Left lobe of liver (tissue), 2 donors: ENCODE results near the gene JAKMIP3. TPM values are rescaled to one million over a fixed set of nuclear protein-coding genes. Genes with fewer than 3 reads are reported as not detected.

Source experiments
- ATAC-seq: fragments of 200-7000 bp; cut with Tn5 transposase; one replicate; pipeline ENCODE4 v1.9.1; 2020; ENCODE audit warnings: mild to moderate bottlenecking, moderate library complexity
- DNase-seq: peaks from one replicate; pipeline ENCODE4 v3.0.0-alpha.2; 2020; ENCODE audit warnings: low spot score
- total RNA-seq: library from RNA; stranded (reverse); gene quantifications from one replicate; pipeline ENCODE4 v1.2.1, GENCODE V29; 2021
- donor health status: DM: no; HTN: no; CAD: no; lungs with moderate emphysema.
- donor health status: DM: no; HTN: yes; CAD: no.

Gene JAKMIP3
- 0.28 TPM for total RNA-seq

DNA sequence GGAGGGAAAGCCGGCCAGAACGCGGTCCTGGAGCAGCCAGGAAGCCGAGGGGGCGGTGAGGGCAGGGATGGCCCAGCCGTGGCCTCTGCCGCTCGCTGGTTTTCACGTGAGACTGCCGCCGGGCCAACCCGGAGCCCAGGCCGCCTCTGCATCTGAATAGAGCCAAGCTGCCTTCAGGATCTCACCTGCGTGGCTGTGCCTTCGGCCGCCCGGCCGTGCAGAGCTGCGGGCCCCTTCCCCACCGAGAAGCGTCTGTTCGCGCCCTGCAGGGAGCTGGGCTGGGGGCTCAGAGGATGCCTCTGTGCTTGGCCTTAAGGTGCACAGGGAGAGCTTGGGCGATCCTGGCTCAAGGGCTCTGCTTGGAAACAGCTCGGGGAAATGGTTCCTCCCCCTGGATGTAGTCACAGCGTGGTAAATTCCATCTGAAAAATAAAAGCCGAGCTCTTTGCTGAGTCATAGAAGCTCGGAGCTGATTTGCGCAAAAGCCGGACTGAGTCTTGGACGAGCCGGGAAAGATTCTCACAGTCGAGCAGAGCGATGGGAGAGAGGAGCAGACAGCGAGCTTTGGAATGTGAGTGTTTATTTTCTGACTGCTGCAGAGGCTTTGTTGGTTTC, at the start of gene JAKMIP3:
Gene JAKMIP3, plus strand, starts transcription at position 456 of the 615 bp plus-strand sequence. CDS start 38,863 bp downstream, outside the sequence.
- DNase-seq: peak; percentile 48
- peak; percentile 88 for ATAC-seq

DNA sequence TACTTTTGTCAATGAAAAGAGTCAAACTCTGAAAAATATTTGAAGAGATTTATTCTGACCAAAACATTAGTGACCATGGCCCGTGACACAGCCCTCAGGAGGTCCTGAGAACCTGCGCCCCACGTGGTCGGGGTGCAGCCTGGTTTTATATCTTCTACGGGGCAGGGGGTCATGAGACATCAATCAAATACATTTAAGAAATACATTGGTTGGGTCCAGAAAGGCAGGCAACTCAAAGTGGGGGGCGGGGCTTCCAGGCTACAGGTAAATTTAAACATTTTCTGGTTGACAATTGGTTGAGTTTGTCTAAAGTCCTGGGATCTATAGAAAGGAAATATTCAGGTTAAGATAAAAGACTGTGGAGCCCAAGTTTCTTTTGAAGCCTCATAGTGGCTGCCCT, 49.2 kb upstream of the JAKMIP3 start:
- DNase-seq (no peak), ATAC-seq (no peak)

DNA sequence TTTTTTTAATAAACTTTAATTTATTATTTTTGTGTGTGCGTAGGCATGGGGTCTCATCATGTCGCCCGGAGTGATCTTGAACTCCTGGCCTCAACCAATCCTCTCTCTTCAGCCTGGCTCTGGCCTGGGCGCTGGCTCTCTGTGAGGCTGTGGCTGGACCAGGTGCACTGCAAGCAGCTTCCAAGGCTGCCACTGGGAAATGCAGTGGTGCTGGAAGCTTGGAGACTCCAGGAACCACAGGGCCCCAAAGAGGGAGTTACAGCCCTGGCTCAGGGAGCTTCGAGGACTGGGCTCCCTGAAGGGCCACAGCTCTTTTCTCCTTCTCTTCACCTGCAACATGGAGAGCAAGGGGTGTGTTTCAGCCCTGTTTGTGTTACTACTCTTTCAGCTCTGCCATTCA, 47.3 kb upstream of the JAKMIP3 start:
- no peak for DNase-seq
- ATAC-seq: no peak

DNA sequence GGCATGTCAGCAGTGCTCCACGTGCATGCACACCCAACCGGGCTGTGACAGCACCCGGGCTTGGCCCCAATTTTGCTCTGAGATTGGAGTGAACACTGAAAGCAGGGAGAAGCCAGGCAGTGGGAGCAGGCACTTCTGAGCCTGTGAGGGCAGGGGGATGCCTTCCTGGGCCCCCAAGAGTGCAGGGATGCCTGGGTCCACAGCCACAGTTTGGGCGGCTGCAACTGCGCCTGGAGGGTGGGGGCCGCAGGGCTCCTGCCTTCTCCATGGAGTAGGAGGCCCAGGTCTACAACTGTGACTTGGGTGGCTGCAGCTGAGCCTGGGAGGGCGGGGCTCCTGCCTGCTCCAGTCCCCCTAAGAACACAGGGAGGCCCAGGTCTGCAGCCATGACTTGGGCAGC, 46.4 kb upstream of the JAKMIP3 start:
- ATAC-seq (no peak), DNase-seq (no peak)

DNA sequence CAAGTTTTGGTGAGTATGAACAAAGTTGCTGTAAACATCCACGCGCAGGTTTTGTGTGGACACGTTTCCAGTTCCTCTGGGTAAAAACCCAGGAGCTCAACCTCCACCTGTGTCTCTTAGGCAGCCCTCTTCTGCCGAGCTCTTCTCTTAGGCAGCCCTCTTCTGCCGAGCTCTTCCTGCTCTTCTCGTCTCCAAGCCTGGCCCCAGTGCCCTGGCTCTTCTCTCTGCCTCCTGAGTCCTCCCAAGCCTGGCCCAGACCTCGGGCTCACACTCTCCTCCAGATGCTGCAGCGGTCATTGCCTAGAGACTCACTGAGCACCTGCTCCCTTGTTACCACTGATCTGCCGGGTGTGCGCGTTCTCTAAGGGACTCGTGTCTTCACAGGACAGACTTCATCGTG, 45.3 kb upstream of the JAKMIP3 start:
- no peak for DNase-seq
- ATAC-seq: no peak

DNA sequence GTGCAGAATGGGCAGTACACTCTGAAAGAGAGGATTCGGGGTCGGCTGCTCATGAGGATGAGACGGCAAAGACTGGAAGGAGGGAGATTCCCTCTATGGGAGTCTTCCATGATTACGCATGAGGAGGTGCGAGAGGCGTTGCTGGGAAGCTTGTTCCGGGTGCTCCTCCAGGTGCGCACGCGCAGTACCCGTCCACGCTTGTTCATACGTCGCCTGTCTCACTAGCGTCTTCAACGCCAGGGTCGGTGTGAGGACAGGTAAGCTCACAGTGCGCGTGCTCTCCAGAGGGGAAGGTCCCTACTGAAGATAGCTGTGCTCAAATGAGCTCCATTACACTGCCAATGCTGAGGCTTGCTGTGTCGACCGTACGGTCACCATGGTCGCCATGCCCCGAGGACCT, 44.7 kb upstream of the JAKMIP3 start:
- ATAC-seq: no peak
- no peak for DNase-seq

DNA sequence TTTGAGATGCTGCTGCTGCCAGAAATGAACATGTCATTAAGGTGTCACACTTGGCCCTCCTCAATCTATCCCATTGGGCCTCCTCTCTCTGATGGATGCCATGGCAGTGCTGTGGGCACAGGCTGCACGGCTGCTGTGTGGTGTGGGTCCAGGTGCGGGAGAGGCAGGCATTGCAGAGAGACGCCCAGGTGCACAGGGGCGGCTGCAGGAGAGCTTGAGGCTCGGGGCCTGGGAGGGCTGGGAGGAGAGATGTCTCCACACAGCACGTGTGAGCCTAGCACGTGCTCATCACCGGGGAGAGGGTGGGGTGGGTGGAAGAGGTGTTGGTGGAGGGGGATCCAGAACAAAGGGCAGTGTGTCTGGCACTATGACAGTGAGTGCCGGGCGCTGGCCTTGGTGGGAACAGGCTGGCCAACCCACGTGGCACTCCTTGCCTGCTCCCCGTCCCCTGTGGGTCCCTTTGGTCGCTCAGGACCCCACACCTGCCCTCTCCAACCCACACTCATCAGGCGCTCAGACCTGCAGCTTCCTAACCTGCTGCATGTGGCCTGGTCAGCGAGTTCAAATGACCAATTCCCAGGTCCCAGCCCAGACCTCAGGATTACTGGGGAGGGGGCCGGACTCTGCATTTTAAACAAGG, 44.1 kb upstream of the JAKMIP3 start:
- no peak for ATAC-seq
- no peak for DNase-seq

DNA sequence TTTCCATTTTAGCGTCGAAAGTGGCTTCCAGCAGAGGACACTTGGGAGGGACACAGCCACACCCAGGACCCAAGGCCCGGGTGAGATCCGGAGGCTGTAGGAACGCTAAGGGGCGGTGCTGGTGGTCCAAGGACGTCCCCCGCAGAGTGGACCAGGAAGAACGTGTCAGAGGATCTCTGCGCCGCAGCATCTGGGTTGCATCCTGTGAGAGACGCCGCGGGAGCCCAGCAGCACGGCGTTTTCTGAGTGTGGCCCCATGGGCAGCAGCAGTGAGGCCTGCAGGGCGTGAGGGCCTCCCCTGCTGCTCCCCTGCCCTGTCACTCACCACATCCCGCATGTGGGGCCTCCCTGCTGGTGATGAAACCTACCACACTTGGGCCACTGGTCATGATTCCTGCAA, 43.5 kb upstream of the JAKMIP3 start:
- ATAC-seq: no peak
- DNase-seq: no peak

DNA sequence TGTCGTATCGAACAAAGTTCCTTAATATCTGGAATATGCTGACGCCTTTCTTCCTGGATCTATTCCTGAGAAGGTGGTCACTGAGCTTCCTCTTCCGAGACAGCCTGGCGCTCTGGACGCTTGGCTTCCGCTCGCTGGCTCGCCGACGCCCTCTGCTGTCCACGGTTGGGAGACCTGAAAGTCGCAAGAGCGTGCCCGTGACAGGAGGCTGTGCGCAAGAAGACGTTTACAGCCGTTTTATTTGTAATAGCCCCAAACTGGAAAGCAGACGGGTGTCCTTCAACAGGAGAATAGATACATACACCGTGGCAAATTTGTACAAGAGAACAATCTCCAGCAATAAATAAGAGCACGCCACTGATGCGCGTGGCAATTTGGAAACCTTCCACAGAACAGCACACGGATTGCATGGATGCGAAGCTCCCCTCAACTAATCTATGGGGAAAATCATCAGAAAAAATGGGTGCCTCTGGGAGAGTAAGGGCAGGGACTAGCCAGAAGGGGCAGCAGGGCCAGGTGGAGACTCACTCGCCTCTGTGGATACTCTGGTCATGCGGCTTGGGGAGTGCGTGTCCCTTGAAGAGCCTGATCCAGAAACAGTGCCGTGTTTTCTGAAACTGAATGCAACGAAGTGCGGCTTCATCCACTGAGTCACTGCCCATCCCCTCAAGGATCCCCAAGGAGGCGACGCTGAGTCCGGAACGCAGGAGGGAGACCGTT, 42.5 kb upstream of the JAKMIP3 start:
- peak; percentile 98 for ATAC-seq
- DNase-seq: peak; percentile 84

DNA sequence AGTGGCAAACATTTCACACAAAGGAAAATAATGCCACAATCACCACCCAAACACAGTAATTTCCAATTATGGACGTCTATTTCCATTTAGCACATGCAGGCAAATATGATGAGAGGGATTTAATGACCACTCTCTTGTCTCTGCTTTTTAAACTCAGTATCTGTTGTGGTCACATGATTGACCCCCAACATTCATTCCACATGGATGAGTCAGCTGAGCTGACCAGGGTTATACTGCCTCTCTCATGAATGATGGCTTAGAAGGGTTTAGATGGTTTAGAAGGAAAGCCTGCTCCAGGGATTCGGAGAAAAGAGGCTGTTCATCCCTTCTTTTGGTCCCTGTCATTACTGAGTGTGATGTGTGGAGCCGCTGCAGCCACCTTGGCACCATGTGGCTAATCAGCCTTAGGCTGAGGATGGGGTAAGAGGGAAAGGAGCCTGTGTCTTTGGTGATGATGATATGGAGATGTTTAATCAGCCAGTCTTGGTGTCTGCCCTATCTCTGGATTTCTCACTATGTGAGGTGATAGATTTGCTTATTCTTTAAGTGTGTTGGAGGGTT, 38.2 kb upstream of the JAKMIP3 start:
- DNase-seq (no peak), ATAC-seq (no peak)

DNA sequence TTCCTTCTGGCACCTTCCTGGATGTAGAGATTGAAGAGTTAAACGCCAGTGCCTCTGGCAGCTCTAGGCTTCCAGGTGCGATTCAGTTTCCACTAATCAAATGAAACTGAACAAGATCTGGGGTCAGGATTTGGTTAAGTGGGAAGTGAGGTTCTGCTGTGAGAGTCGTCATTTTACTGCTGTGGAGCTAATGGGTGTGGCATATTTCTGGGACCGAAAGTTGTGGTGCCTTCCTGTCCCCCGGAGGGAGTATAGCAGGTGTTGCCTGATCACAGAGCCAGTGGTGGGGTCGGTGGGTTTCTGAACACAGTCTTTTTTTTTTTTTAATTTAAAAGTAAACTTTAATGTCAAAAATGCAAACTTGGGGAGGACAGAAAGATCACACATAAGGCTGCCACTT, 37.0 kb upstream of the JAKMIP3 start:
- ATAC-seq (no peak), DNase-seq (no peak)

DNA sequence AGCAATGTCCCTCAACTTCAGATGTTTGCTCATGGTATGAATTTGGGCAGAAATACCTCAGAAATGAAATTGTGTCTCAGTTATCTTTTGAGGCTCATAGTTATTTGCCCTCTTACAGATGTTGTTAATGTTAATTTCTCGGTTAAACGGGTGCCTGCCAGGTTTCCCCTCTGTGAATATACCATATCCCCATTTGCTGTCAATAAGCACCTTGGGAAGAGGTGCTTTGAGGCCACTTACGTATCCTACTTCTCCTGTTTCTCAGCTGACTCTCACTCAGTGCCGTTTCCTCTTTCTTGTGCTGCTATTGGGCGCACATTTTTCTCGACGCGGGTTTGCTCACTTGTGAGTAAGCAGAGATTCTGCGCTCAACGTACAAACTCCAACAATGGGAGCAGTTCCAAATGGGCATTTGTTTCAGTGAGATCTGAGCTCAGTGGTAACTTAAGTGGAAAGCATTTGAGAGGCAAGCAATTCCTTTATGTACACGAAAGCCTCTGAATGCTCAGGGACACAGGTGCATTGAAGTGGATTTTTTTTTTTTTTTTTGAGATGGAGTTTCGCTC, 34.8 kb upstream of the JAKMIP3 start:
- DNase-seq: no peak
- ATAC-seq: no peak

DNA sequence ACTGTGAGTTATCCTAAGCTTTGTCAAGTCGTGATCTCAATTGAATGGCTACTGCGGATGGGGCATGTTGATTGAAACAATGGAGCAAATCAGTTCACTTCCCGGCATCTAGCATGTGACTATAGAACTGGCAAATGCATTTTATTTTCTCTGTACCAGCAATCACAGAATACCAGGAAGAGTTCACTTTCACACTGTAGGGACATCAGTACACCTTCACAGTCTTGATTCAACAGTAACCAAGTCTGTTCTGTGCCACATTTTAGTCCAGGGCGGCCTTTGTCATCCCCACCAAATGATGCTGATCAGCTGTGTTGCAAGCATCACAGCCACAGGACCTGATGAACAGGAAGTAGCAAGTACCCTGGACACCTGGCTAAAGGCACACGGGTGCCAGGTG, 32.1 kb upstream of the JAKMIP3 start:
- ATAC-seq: no peak
- no peak for DNase-seq

DNA sequence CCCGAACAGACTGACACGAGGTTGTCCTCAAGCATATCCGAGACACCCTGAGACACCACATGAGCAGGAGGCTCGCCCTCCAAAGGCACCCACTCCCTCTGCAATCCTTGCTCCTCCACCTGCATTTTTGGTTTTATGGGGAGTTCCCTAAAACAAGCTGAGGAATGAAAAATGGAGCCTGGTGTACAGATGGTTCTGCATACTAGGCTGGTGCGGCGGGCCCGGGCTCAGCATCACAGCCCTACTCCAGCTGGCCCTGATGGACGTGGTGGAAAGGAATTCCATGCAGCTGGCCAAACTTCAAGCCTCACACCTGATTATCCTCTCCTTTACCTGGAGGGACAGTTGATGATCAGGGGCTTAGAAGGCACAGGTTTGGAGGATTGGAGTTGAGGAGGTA, 30.3 kb upstream of the JAKMIP3 start:
- ATAC-seq (no peak), DNase-seq (no peak)

DNA sequence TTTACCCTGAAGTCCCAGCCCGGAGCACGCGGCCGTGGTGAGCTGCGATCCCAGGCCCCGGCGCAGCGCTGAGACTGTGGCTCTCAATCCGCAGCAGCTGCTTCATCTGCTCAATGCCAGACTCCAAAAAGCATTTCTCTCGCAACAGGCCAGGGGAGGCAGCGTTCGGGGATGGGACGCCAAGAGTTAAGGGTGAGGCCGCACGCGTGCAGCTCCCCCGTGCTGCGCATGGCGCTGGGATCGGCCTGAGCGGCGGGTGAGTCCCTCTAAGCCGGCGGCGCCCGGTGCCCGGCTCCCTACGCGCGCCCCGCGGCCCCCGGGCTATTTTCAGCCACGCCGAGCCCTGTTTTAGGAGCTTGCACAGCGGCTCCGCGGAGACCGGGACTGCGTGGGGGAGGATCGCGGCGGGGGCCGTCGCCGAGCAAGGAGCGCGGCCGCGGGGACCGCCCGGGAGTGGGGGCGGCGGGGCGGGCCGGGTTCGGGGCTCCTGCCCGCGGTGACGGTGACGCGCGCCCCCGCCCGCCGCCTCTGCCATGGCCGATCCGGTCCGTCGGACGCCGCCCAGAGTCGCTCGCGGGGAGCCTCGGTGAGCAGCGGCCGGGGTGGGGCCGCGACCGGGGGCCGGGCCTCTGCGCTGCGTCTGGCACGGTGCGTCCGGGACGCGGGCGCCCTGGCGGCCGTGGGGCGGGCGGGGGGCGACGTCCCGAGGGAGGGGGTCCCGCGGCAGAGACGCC, 29.4 kb upstream of the JAKMIP3 start:
- ATAC-seq: peak; percentile 34
- no peak for DNase-seq

DNA sequence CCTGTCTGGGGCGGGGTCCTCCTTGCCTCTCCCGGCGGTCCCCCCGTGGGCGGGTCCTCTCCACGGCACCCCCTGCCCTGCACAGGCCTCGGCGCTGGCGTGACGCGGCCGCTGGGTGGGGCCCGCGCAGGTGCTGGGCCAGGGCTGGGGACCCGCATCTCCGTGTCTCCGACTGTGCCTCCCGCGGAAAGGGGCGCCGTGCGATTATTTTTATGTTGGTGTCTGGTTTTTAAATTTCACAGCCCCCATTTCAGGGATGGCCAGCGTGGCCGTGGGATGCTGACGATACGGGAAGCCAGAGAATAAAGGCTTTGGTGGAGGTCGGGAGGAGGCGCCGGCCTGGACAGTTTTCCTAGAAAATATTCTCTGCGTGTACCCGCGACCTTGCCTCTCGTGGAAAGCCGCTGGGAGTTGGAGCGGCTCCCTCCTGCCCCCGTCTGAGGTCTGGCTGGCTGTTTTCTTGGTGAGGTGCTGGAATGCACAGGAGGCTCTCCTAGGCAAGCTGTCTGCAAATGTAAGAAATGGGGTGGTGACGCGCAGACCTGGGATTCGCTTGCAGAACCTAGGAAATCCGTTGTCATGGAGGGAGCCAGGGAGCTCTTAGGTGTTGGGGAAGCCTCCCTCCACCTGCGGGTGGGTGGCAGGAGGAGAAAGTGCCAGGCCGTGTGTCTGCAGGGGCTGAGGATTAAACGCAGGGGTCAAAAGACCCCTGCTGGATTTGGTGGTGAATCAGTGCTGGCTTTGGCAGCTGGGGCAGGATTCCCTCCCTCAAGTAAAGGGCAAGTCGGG, 28.7 kb upstream of the JAKMIP3 start:
- no peak for DNase-seq

DNA sequence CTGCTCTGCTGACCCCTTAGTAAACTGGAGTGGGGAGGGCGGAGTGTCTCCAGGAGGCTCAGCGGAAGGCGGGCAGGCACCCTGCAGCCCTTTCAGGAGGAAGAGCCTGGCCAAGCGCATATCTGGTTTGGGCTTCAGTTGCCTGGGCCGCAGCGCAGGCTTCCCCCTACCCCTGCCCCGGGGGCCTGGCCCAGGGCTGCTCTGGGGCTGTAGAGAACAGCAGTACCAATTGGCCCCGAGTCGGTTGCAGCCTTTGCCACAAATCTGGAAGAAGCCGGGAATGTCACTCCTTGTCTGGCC, 28.1 kb upstream of the JAKMIP3 start:
- DNase-seq (no peak), ATAC-seq (no peak)

More for the DNA sequence above, 28.7 kb upstream of the JAKMIP3 start:
- ATAC-seq: peak; percentile 24

DNA sequence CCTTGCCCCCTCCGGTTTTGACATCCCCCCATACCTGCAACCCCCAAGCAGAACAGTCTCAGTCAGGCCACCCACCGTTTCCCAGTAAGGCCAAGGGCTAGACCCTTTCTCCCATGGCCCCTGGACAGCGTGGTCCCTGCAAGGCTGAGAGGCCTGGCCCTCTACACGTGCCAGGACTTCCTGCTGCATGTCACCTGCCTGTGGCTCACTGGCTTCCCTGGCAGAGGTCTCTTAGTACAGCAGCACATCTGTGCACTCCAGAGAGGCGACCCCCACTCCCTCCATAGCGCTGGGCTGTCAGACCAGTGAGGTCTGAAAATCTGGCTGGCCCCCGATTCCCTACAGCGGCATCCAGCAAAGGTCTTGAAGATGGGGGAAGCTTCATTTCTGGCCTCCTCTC, 26.4 kb upstream of the JAKMIP3 start:
- DNase-seq (no peak), ATAC-seq (no peak)

DNA sequence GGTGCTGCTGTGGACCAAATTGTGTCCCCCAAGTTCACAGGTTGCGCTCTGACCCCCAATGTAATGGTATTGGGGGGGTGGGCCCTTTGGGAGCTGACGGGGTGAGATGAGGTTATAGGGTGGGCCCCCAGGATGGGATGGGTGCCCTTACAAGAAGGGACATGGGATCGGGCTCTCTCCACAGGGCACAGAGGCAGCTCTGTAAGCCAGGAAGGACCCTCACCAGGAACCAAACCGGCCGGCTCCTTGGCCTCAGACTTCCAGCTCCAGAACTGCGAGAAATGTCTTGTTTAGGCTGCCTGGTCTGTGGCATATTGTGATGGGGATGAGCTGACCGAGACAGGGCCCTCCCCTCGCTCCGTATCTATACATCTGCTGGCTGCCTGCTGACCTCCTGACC, 25.7 kb upstream of the JAKMIP3 start:
- ATAC-seq: no peak

DNA sequence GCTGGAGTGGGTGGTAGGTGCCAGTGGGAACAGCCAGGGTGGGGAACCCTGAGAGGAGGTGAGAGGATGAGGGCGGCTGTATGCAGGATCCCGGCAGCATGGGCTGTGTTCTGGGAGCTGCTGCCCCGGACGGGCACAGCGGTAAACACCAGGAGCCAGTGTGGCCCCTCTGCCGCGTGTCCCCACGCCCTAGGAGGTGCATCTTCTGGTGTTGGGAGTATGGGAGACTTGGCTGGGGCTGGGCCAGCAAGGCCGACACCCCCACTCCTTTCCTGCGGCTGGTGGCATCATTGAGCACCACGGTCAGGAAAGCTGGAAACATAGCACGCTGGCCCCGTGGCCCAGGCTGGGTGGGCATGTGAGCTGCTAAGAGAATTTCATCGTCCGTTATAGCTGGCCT, 24.4 kb upstream of the JAKMIP3 start:
- ATAC-seq (no peak), DNase-seq (no peak)

More for the DNA sequence above, 25.7 kb upstream of the JAKMIP3 start:
- DNase-seq: no peak
